NCI-H128 (cell line): Measurements from ENCODE around the gene PIGO.
A peak's percentile ranks its signal among the peaks of the same experiment; 100 is the strongest.

ENCODE experiments used
- DNase-seq: peaks from one replicate; lab custom pipeline; 2025; ENCODE audit not compliant: unreplicated experiment; lab: John Stamatoyannopoulos, UW

Gene PIGO

GRCh38 chr9:35107297-35108290 lies 11.2 kb upstream of the PIGO start:
- no peak for DNase-seq

- DNase-seq: no peak
Measured at GRCh38 chr9:35106343-35106730, 9.9 kb upstream of the PIGO start.

GRCh38 chr9:35105571-35106342 lies 9.4 kb upstream of the PIGO start:
- no peak for DNase-seq

- DNase-seq: no peak
Measured at GRCh38 chr9:35105126-35105525, 8.7 kb upstream of the PIGO start.

GRCh38 chr9:35104586-35104985 lies 8.2 kb upstream of the PIGO start:
- DNase-seq: no peak

- no peak for DNase-seq
Measured at GRCh38 chr9:35103660-35104191, 7.3 kb upstream of the PIGO start.

GRCh38 chr9:35102769-35103659 lies 6.6 kb upstream of the PIGO start, which contains the start of gene STOML2:
STOML2 (minus strand) TSS chr9:35103131; CDS start chr9:35103094, 37 bp downstream.
- DNase-seq: peak; percentile 90

- DNase-seq: no peak
Measured at GRCh38 chr9:35102465-35102768, 6.0 kb upstream of the PIGO start.

- DNase-seq: no peak
Measured at GRCh38 chr9:35097573-35097972, 1.2 kb upstream of the PIGO start.

GRCh38 chr9:35091536-35091935 lies 4.9 kb downstream of the PIGO start:
- no peak for DNase-seq

- DNase-seq: no peak
Measured at GRCh38 chr9:35089434-35089833, 7.0 kb downstream of the PIGO start.

- no peak for DNase-seq
Measured at GRCh38 chr9:35085078-35085477, 11.3 kb downstream of the PIGO start.

- peak; percentile 91 for DNase-seq
Measured at GRCh38 chr9:35079426-35080341, 16.7 kb downstream of the PIGO start, which contains the start of gene FANCG. FANCG (minus strand) TSS chr9:35079942; CDS start chr9:35079524, 418 bp downstream.

- no peak for DNase-seq
Measured at GRCh38 chr9:35079041-35079425, 17.4 kb downstream of the PIGO start.

GRCh38 chr9:35078066-35078465 lies 18.3 kb downstream of the PIGO start:
- DNase-seq: no peak

GRCh38 chr9:35076848-35077247 lies 19.5 kb downstream of the PIGO start:
- no peak for DNase-seq

- DNase-seq: no peak
Measured at GRCh38 chr9:35075358-35075757, 21.0 kb downstream of the PIGO start.

GRCh38 chr9:35074791-35075190 lies 21.6 kb downstream of the PIGO start:
- DNase-seq: no peak

- DNase-seq: no peak
Measured at GRCh38 chr9:35074141-35074540, 22.2 kb downstream of the PIGO start.

- DNase-seq: no peak
Measured at GRCh38 chr9:35073279-35073612, 23.1 kb downstream of the PIGO start.
